ENCODE data around the gene RFPL2.

The RFPL2 gene

DNA sequence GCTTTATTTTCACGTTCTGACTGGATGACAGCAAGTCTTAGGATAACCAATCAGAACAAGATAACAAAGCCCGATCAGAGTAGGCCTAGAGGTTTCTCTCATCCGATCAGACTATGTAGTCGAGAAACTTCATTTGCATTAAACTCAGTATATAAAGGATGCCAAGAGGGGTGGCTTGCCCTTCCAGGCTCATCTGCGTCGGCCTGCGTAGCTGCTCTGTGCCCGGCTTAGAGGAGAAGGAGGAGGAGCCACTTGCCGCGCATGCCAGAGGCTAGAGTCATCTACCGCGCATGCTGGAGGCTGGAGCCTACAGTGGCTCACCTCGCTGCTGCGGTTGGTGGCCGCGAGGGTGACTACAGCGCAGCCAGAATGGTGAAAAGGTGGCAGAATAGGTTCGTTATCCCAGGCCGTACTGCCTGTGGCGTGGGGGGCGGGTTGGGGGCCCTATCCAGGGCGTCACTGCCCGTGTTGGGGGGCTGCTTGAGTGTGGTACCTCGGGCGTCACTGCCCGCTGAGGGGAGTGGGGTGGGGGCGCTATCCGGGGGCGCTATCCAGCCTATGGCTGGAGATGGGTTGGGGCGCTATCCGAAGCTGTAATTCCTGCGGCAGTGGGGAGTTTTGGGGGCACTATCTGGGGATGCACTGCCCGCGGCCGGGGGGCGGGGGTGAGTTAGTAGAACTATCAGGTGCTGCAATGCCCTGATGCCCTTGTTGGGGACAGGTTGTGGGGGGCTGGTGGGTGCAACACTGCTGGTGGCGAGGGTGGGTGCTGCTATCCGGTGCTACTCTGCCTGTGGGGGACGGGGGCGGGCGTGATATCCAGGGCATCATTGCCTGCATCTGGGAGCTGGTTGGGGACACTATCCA, at the start of gene RFPL2:
Gene RFPL2, minus strand, starts transcription at position 218 of the 867 bp plus-strand sequence. CDS start 2,622 bp downstream, outside the sequence.
- DNase-seq (ENCODE audit: low read depth in 2 of 2) = no peak

- DNase-seq (ENCODE audit: low read depth in 2 of 2) = no peak
Observed at GRCh38 chr22:32249231-32249630, 44.4 kb upstream of the RFPL2 start.

DNA sequence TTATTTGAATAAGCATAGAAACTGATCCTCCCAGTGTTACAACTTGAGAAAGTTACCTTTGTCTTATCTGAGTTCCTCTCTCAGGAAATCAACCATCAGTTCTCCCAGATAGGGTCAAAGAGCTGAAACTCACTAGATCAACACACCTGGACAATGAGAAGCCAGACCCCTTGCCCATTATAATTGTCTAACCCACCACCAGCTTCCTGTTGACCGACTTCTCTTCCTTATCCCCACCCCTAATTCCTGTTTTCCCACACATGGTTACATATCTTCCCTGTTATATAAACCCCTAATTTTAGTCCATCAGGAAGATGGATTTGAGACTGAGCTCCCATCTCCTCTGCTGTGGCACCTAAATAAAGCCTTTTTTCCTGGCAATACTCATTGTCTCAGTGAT, 43.4 kb upstream of the RFPL2 start:
- no peak for DNase-seq (ENCODE audit: low read depth in 2 of 2)

DNA sequence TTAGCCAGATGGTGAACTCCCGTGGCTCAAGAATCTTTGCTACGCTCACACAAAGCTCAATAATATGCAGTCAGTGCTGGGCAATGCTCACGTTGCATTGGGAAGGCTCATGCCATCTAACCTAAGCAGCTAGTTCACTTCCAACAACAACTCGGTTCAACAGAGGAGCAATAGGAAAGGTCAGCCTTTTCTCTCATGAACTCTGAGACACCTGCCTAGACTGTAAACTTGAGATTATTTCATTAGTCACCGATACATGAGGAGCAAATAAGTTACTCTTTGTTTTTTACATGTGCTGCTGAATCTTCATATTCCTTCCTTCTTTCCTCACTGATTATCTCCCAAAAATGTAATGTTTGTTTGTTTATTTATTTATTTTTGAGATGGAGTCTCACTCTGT, 41.3 kb upstream of the RFPL2 start:
- DNase-seq (ENCODE audit: low read depth in 2 of 2) = no peak

DNA sequence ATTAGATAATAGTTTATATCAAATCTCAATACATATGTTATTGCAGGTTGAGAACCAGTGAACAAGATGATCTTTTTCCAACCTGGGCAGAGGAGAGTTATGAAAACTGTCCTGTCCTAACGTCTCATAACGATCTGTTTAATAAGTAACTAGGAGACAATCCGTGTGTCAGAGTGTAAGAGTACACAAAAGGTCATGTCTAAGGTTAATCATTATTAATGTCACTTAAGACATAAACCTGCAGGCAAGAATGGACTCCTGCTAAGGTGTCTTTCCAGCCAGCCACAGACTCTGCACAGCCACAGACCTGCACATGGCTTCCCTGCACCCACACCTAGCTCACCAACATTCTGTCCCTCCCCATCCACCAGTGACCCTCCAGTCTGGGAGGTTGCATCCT, 40.2 kb upstream of the RFPL2 start:
- no peak for DNase-seq (ENCODE audit: low read depth in 2 of 2)

GRCh38 chr22:32244547-32244946, 39.7 kb upstream of the RFPL2 start:
- DNase-seq (ENCODE audit: low read depth in 2 of 2) = no peak

DNA sequence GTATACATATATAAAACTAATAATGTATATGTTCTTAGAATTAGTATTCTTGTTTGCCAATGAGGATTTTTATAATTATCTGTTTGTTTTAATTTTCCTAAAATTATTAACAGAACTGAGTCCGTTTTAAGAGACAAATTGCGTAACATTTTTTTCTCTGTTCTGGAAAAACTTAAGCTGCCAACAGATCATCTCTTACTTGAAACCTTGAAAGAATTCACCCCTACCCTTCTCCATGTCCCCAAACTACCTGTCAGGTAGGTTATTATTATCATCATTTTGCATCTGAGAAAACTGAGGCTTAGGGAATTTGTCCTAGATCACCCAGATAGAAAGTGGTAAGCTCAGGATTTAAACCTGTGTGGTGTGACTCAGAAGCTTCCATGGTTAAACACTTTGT, 35.6 kb upstream of the RFPL2 start:
- DNase-seq (ENCODE audit: low read depth in 2 of 2) = no peak

GRCh38 chr22:32237906-32238305, 33.0 kb upstream of the RFPL2 start:
- DNase-seq (ENCODE audit: low read depth in 2 of 2) = no peak

GRCh38 chr22:32236970-32237369, 32.1 kb upstream of the RFPL2 start:
- no peak for DNase-seq (ENCODE audit: low read depth in 2 of 2)

GRCh38 chr22:32233091-32233490, 28.2 kb upstream of the RFPL2 start:
- DNase-seq (ENCODE audit: low read depth in 2 of 2) = no peak

DNA sequence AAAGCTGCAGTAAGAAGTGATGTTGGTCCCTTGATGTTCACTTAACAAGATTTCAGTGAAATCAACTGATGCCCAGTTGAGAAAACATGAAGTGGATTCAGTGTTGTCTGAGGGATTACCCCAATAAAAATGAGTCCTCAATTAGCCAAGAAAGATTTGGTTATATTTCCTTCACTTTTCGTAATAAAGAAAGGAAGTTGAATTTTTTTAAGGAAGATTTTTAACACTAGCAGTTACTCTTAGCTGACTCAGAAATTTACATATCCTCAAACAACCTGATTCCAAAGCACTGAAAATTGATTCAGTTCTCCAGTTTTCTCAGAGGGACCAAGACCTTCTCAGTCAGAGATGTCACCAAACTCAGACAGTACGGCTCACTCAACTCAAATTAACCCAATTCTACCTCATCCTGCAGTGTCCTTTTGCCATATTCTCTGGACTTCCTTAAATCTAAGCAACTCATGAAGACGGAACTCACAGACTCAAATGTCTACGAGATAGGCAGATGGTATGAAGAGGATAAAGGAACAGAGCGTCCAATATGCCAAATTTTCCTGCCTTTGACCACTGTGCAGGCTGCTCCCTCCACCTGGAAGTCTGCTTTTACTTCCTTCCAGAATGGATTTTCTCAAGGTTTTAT, 27.4 kb upstream of the RFPL2 start:
- DNase-seq (ENCODE audit: low read depth in 2 of 2) = no peak

DNA sequence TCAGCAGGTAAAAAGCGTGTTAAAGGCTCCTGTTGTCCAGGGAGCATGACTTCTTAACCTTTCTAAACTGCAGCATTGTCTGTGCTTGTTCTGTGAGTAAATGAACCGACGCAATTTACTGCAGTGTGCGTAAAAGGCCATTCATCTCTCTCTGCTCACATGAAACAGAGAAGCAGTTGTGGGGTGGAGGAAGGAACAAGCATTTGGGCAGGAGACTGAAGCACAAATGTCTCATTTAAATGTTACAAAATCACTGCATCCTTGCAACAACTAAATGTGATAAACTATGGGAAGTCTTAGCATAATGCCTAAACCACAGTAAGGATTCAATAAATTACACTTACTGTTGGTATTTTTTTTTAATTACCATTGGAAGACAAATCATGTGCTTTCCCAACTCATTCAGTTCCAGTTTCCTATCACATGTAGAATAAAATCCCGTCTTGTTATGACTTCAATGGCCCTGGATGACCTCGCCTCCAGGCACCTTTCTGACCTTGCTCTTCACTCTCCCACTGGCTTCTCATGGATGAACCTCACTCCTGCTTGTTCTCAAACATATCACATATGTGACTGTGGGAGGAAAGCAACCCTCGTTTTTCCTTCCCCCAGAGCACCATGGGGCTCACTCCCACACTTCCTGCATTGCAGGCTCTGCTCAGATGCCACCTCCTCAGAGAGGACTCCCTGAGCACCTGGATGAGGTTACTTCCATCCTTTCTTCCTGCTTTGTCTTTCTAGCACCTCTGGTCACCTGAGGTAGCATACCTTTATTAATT, 21.6 kb upstream of the RFPL2 start:
- DNase-seq (ENCODE audit: low read depth in 2 of 2) = no peak

DNA sequence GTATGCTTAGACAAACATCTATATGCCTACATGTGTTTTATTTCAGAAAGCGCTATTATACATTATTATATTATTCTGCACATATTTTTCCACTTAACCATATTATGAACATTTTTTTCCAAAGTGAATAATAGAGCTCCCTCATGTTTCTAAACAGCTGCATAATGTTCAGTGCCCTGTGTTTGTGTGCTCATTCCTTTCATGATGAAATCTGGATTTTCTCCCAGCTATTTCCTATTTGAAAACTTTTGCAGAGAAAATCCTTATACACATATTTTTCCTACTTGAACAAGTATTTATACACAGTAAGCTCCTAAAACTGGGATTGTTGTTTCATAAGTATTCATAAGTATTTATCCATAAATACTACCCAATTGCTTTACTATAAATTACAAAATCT, 18.1 kb upstream of the RFPL2 start:
- DNase-seq (ENCODE audit: low read depth in 2 of 2) = no peak

DNA sequence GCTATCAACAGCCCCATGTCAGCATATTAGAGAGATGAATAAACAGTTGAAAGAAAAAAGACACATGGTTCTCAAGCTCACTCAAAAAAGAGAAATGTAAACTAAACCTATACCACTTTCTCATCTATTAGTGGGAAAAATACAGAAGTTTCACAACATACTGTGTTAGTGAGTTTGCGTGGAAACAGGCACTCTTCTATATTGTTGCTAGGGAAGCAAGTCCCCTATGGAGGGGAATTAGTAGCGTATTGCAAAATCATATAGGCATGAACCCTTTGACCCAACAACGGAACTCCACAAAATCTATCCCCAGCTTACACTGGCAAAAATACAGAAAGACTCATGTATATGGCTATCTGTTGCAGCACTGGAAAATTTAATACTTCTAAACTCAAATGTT, 14.2 kb upstream of the RFPL2 start:
- no peak for DNase-seq (ENCODE audit: low read depth in 2 of 2)

- no peak for DNase-seq (ENCODE audit: low read depth in 2 of 2)
Observed at GRCh38 chr22:32218470-32218869, 13.6 kb upstream of the RFPL2 start.

DNA sequence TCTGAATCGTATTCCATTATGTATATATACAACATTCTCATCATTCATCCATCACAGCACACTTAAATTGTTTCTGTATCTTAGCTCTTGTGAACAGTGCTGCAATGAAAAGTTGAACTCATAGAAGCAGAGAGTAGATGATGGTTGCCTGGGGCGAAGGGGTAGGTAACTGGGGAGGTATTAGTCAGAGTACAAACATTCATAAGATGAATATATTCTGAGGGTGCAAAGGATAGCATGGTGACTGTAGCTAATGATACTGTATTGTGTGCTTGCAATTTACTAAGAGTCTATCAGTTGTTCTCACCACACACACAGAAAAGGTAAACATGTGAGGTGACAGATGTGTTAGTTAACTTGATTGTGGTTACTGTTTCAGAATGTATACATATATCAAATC, 12.6 kb upstream of the RFPL2 start:
- DNase-seq (ENCODE audit: low read depth in 2 of 2) = no peak

DNA sequence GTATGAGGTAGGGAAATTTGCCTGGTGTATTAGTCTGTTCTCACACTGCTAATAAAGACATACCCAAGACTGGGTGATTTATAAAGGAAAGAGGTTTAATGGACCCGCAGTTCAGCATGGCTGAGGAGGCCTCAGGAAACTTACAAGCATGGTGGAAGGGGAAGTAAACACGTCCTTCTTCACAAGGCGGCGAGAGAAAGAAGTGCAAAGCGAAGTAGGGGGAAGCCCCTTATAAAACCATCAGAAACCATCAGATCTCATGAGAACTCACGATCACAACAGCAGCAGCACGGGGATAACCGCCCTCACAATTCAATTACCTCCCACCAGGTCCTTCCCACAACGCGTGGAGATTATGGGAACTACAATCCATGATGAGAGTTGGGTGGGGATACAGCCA, 12.0 kb upstream of the RFPL2 start:
- DNase-seq (ENCODE audit: low read depth in 2 of 2) = no peak

DNA sequence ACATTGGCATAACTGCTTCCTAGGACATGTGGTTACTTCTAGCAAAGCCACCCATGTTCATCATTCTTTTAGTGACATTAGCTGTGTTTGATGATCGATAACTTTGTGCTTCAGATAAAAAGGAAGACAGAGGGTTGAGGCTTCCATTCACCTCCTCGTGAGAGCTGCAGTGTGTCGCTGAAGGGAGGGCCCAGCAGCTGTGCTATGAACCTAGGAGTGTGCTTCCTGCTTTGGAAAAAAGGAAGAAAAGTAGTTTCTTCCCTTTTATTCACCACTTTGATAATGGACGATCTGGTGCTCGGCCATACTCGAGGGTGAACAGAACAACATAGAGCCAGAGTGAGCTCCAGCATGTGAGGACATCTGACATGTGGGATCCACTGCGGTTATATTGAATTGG, 6.1 kb upstream of the RFPL2 start:
- DNase-seq (ENCODE audit: low read depth in 2 of 2) = no peak

- no peak for DNase-seq (ENCODE audit: low read depth in 2 of 2)
Observed at GRCh38 chr22:32208681-32209080, 3.8 kb upstream of the RFPL2 start.

GRCh38 chr22:32207971-32208480, 3.2 kb upstream of the RFPL2 start:
- no peak for DNase-seq (ENCODE audit: low read depth in 2 of 2)

DNA sequence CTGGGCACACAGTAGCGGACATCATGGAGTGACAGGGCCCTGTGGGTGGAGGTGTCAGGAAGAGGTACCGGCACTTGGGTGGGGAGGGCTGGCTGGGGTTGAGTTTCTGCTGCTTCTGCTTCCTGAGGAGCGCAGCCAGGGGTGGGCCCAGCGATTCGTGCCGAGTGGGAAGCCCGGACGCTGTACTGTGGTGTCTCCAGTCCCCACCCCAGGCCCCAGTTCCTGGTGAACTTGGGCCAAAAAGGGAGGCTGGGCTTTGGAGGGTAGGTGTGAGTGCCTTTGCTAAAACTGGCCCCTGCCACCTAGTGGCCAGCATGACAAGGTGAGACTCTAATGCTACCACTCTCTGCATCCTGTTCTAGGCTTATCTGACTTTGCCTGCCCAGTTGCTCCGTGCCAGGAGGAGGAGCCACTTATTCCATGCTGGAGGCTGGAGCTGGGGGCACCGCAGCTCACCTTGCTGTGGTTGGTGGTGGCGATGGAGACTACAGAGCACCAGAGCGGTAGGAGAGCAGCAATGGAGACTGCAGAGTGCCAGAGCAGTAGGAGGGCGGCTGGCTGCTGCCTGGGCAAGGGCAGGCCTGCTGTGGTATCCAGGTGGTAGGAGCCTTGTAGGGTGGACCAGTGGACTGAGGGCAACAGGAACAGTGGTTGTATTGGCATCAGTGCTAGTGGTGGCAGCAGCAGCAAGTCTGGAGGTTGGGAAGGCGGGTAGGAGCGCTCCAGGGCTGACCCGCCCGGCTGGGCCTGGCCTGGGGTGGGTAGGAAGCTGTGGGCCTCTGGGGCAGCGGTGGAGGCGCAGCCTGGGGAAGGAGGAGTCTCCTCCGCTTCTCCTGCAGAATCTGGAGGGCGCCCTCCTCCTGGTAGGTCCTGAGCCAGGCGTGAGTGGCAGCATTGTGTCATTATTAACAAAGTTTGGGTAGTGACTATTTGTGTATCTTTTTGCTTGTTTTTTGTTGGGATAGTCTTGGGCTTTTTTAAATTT, 2.2 kb upstream of the RFPL2 start:
- no peak for DNase-seq (ENCODE audit: low read depth in 2 of 2)

Data from stimulated activated CD8-positive, alpha-beta memory T cell treated with anti-CD3 and anti-CD28 coated beads, Interleukin-15, amount 100 ng/mL, for 4 hours (primary cell).